M059J (cell line): ENCODE data around the gene VPS45. TPM values are rescaled to one million over a fixed set of nuclear protein-coding genes. Genes with fewer than 3 reads are reported as not detected.
A peak's percentile ranks its signal among the peaks of the same experiment; 100 is the strongest.

ENCODE experiments used
- DNase-seq: peaks from one replicate; pipeline ENCODE4 v3.0.0-alpha.2; 2012; ENCODE audit warnings: low read depth
- total RNA-seq: library from RNA; depleted of rRNA; stranded (reverse); fragments of >200 nt; shearing (Covaris generic); gene quantifications from 2 replicates; pipeline ENCODE4 v1.2.3, GENCODE V29; 2014

Gene VPS45
- total RNA-seq, 1 experiment from 2014 or later: 57.5 TPM

GRCh38 chr1:150160964-150161621 lies 93.5 kb downstream of the VPS45 start:
- peak; percentile 22 for DNase-seq

GRCh38 chr1:150161747-150162581 lies 94.4 kb downstream of the VPS45 start:
- peak; percentile 79 for DNase-seq

DNA sequence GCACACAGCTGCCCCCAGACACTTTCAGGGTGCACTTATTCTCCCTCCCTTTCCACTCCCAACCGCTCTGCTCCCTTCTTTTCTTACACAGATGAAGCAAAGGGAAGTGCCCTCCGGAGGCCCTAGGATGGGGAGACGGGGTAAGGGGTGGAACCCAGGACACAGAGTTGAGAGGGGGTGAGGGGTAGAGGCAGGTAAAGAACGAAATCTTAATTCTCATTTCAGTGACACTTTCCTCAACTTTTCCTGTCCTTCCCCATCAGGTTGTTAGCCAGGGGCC lies 94.9 kb downstream of the VPS45 start:
- DNase-seq: no peak

DNA sequence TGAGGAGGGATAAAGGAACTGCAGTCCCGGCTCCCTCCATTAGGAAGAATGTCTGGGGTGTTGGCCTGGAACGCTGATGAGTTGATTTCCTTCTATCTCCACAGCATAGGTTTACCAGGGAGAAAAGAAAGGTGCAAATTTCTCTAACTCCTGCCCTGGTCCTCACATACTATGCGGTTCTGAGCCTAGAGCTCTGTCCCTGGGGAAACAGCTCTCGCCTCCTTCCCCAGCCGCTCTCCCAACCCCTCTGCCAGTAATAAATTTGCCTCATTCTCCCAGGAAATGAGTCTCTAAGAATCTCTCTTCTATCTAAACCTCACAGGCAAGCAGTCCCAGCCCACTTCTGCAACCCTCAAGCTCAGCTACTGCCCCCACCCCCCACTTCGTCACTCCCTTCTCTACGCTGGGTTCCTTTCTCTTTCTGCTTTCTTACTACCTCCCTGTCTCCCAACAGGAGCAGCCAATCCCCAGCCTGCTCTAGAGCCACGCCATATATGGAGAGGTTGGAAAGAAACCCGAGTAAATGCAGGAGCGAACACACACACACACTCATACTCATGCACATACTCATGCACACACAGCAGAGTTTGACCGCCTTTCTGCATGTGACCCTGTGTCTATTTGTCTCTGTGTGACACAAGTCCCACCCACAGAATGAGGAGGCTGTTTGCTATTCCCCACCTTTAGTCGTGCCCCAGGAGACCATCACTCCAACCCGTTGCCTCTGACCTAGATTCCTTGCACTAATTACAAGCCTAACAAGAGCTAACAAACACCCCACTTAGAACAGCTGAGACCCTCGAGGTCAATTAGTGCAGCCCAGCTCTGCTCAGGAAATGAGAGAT lies 95.5 kb downstream of the VPS45 start:
- DNase-seq: peak; percentile 99

GRCh38 chr1:150164224-150164623 lies 96.6 kb downstream of the VPS45 start:
- no peak for DNase-seq

DNA sequence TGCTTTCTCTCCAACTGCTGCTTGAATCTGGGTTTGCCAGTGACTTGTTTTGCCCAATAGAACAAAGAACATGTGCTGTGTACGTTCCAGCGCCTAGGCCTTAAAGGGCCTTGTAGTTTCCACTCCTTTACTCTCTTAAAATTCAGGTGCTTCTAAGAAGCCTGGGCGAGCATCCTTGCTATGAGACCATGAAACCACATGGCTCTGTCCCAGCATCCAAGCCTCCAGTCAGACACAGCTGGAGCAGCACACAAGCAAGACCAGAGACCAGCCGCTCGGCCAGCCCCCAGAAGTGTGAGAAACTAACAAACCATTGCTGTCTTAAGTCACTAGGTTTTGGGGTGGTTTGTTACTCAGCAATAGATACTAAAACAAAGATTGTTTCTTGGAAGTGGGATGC lies 97.2 kb downstream of the VPS45 start:
- no peak for DNase-seq

DNA sequence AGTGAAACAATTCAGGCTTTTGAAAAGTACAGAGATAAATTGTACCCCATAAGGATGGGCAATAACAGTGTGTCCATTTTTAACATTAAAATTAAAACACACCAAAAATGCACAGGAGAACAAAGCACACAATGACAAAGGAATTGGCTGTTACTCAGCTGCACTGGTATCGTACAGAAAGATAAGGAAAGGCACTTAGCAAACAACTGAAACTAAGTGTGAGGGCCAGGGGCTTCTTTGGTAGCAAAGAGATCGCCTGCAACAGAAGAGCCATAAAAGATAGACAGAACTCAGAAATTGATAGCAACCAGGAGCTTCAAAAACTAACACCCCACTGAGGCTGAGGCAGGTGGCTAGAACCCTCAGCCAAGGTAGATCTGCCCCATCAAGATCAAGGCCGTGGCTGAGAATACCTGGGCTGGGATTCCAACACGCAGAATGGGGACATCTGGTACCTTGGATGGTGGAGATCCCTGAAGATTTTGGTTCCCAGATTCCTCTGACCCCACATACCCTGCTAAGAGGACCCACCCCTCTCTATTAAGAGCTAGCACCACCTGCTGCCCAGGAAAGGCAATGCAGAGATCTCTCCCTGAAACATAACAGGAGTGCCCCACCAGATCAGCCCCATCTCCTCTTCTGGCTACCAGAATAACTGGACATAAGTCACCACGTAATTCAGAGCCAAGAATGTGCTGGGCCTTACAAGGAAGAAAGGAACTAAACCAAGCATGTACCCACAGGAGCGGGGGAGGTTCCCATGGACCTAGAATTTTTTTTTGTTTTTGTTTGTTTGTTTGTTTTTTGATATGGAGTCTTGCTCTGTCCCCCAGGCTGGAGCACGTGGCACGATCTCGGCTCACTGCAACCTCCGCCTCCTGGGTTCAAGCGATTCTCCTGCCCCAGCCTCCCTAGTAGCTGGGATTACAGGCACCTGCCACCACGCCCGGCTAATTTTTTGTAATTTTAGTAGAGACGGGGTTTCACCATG lies 98.3 kb downstream of the VPS45 start:
- DNase-seq: peak; percentile 64

DNA sequence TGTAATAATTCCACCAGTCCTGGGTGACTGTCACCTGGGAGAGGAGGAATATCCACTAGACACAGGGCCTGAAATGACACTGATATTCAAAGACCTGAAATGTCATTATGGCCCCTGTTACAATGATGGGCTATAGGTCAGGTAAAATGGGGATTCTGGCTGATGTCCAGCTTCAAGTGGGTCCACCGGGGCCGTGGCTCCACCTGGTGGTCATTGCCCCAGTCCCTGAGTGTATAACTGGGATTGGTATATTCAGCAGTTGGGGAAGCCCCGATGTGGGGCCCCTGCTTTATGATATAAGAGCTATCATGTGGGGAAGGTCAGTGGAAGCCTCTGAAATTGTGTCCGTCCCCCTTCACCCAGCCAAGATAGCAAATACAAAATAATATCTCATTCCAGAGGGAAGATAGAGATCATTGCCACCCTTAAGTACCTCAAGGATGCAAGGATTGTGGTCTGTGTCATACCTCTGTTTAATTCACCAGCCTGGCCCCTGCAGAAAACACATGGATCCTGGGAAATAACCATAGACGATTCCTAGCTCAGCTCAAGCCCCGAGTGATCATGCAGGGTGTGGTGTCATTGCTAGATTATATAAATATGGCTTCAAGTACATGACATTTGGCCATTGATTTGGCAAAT lies 101.5 kb downstream of the VPS45 start:
- DNase-seq: peak; percentile 64

DNA sequence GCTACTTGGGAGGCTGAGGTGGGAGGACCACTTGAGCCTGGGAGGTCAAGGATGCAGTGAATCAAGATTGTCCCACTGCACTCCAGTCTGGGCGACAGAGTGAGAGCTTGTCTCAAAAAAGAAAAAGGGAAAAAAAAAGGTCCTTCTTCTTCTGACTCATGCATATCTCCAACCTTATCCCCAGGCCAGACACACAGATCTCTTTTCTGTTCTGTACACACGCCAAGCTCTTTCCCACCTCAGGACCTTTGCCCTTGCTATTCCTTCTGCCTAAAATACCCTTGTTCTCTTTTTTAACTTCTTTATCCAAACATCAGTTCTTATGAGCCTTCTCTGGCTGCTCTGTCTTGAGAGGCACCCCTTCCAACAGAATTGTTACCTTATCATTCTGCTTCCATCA lies 104.2 kb downstream of the VPS45 start:
- no peak for DNase-seq

DNA sequence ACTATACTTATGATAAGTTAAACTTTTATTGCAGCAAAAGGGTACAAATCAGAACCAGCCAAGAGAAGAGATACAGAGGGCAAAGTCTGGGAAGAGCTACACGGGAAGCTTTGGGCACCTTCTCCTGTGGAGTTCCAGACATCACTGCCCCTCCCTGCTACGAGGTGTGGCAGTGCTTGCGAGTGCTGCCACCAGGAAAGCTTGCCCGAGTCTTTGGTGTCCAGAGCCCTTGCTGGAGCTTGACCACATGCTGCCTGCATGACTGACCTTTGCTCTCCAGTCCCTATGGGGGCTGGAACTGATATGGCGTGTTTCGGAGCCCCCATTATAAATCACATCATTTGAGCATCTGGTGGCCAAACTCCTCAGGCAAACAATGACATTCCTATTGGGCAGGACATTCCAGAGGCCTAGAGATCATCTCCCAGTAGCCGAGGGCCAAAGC lies 105.6 kb downstream of the VPS45 start:
- DNase-seq: peak; percentile 25

DNA sequence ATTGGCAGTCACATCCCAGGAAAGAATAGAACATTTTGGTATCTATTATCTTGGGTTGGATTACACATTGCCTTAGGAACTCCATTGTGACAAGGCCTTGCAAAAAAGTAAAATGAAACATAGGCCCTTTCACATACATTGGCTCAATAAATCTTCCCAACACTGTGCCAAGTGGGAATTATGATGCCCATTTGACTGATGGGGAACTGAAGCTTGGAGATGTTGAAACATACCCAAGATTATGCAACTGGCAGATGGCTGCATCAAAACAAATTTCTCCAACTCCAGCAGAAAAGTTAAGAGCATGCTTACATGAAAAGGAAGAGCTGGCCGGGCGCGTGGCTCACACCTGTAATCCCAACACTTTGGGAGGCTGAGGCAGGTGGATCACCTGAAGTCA lies 109.0 kb downstream of the VPS45 start:
- no peak for DNase-seq

- no peak for DNase-seq
Measured at GRCh38 chr1:150178548-150178947, 111.0 kb downstream of the VPS45 start.

DNA sequence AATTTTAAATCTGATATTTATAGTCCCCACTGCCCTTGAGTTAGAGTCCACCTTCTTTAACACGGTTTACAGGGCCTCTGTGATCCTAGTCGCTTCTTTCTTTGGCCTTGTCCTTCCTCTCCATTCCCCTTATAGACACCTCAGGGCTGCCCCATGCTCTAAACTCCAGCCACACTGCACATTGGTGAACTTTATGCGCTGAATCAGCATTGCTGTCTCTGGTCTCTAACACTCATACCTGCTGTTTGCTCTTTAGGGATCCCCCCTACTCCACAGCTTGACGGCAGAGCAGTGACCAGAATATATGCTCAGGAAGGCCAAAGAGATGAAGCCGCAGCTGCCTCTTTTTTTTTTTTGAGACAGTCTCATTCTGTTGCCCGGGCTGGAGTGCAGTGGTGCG lies 112.3 kb downstream of the VPS45 start:
- no peak for DNase-seq

DNA sequence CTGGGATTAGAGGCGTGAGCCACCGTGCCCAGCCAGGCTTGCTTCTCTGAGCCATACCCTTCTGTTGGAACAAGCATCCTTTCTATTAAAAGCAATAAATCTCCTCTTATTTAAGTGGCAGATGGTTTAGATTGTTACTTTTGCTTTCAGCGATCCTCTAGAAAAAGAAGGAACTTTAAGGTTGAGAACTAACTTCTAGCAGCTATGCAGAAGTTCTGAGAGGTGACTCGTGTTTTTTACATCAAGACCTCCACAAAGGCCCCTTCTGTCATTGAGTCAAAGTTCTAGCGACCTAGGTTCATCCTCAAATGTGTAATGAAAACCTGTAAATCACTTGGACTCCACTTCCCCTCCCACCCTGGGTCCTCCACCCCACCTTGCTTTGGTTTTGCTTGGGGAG lies 112.9 kb downstream of the VPS45 start:
- DNase-seq: no peak

DNA sequence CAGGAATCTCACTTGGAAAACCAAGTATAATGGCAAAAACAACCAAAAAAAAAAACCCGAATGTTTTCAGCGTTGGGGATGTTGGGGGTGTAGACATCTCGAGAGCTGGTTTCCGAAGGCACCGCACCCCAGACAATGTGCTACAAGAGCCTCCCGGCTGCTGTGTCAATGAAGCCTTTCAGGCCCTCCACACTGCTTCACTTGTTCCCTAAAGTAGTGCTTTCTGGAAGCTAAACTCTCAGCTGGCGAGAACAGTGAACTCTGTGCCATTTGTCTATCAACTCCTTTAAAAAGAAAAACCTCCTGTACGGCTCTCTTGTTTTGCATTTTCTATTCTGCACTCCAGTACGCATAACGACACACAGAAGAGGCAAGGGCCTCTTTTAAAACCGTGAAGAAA lies 114.7 kb downstream of the VPS45 start:
- DNase-seq: no peak

- DNase-seq: no peak
Measured at GRCh38 chr1:150183061-150183460, 115.5 kb downstream of the VPS45 start.

DNA sequence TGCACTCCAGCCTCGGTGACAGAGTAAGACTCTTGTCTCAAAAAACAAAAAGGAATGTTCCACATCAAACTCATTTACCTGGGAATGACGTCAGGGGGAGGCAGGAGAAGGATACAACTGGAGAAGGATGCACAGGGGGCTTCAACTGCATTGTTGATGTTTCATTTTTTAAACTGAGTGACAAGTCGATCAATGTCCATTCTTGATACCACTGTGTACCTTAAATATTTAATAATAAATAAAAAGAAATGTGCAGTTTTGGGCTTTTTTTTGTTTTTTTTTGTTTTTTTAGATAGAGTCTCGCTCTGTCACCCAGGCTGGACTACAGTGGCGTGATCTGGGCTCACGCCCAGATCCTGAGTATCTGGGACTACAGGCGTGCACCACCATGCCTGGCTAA lies 117.9 kb downstream of the VPS45 start:
- no peak for DNase-seq

GRCh38 chr1:150186438-150186788 lies 118.8 kb downstream of the VPS45 start:
- DNase-seq: peak; percentile 32

- peak; percentile 81 for DNase-seq
Measured at GRCh38 chr1:150186789-150187559, 119.4 kb downstream of the VPS45 start.

GRCh38 chr1:150187560-150187931 lies 120.0 kb downstream of the VPS45 start:
- no peak for DNase-seq
